CD4-positive, alpha-beta T cell treated with Interleukin-2 at 100 ng/mL for 4 hours (primary cell): Measurements from ENCODE around the gene BBX.

Experiments
- DNase-seq: peaks from one replicate; pipeline ENCODE4 v3.0.0-alpha.2; 2020; ENCODE audit warnings: low spot score

Gene BBX

GRCh38 chr3:107599772-107600145 lies 77.0 kb downstream of the BBX start:
- no peak for DNase-seq

GRCh38 chr3:107600780-107601179 lies 78.0 kb downstream of the BBX start:
- DNase-seq = no peak

- DNase-seq = no peak
These were observed 81.5 kb downstream of the BBX start for GRCh38 chr3:107604057-107604822.

- no peak for DNase-seq
These were observed 89.2 kb downstream of the BBX start for GRCh38 chr3:107611775-107612469.

GRCh38 chr3:107612664-107613084 lies 89.9 kb downstream of the BBX start:
- no peak for DNase-seq

- no peak for DNase-seq
These were observed 96.8 kb downstream of the BBX start for GRCh38 chr3:107619549-107619948.

- no peak for DNase-seq
These were observed 97.8 kb downstream of the BBX start for GRCh38 chr3:107620534-107620933.

- no peak for DNase-seq
These were observed 98.7 kb downstream of the BBX start for GRCh38 chr3:107621465-107621864.

GRCh38 chr3:107627962-107628542 lies 105.3 kb downstream of the BBX start:
- no peak for DNase-seq

GRCh38 chr3:107629566-107629965 lies 106.8 kb downstream of the BBX start:
- DNase-seq = no peak

GRCh38 chr3:107630779-107631178 lies 108.0 kb downstream of the BBX start:
- DNase-seq = peak; percentile 7

- no peak for DNase-seq
These were observed 109.8 kb downstream of the BBX start for GRCh38 chr3:107632576-107632975.

GRCh38 chr3:107633327-107634098 lies 110.8 kb downstream of the BBX start:
- DNase-seq = no peak

- no peak for DNase-seq
These were observed 111.3 kb downstream of the BBX start for GRCh38 chr3:107634099-107634489.

- no peak for DNase-seq
These were observed 114.8 kb downstream of the BBX start for GRCh38 chr3:107637416-107638183.

GRCh38 chr3:107641572-107642307 lies 119.0 kb downstream of the BBX start:
- no peak for DNase-seq

GRCh38 chr3:107643038-107643883 lies 120.5 kb downstream of the BBX start:
- no peak for DNase-seq

- DNase-seq = no peak
These were observed 121.9 kb downstream of the BBX start for GRCh38 chr3:107644631-107645030.

- no peak for DNase-seq
These were observed 128.0 kb downstream of the BBX start for GRCh38 chr3:107650788-107651187.

GRCh38 chr3:107651782-107652181 lies 129.0 kb downstream of the BBX start:
- DNase-seq = no peak
